HG03175 (cell line): ENCODE results near the gene DGLUCY.
"Not testable (repeated sequence)": the region's sequence is repeated elsewhere in the genome, so short reads cannot be mapped to it uniquely, and the experiment has no call there.

Source experiments
- ATAC-seq: cut with Tn5 transposase; IDR thresholded peaks from one replicate; pipeline ENCODE4 v1.9.1; 2021; ENCODE audit warnings: mild to moderate bottlenecking, moderate library complexity; ENCODE audit not compliant: unreplicated experiment

Gene DGLUCY

DNA sequence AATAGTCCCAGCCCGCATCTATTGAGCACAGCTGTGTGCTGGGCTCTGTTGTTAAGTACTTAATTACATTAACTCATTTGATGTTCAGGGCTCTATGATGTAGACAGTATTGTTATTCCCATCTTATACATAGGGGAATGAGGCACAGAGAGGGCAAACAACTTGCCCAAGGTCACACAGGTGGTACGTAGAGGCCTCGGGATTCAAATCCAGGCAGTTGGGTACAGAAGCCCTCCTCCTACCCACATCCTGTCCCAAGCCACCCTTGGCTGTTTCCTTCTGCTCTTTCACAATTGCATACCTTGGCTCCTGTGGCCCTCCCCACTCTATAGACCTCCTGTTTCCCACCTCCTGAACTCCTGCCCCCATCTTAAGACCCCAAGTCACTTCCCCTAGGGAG is 140.6 kb downstream of the DGLUCY start:
- no peak for ATAC-seq

DNA sequence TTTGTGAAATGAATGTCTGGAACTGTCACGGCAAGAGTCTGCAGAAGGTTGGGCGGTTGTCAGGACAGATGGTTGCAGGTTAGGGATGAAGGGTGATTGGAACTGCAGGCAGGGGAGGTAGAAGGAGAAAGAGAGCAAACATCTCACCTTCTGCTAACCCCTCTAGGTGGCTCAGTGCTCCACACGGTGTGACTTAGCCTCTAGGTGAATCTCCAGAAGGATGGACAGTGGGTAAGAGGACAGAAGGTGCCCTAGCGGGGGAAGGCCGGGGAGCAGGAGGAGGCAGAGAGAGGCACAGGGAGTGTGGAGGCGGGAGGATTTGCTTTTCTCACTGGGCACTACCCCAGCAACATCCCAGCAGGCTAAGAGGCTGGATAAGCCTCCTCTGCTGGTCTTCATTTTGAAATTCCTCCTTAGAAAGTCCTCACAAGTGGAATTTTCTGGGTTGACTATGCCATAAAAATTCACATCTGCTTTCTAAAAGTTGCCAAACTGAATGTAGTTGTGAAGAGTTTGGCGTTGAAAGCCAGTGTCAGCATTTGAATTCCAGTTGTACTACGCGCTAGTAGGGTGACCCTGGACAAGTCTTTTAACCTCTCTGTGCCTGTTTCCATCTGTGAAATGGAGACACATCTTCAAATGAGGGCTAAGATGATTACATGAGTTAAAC is 141.3 kb downstream of the DGLUCY start:
- ATAC-seq: no peak

DNA sequence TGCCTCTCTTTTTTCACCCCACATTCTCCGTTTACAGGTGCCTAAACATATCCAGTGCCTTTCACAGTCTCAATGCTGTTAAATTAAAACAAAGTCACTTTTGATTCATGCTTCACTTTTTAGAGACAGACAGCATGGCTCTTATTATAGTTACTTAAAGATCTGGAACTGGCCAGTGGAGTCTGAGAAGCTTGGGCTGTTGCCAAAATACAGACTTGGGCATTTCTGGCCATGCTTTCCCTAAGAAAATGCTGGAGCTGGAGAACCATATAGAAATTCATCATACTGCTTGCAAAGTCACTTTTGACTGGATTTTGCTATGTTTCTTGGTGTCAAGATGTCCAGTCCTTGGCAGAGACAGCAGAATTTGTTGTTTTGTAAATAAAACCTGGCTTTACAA is 142.8 kb downstream of the DGLUCY start:
- no peak for ATAC-seq

DNA sequence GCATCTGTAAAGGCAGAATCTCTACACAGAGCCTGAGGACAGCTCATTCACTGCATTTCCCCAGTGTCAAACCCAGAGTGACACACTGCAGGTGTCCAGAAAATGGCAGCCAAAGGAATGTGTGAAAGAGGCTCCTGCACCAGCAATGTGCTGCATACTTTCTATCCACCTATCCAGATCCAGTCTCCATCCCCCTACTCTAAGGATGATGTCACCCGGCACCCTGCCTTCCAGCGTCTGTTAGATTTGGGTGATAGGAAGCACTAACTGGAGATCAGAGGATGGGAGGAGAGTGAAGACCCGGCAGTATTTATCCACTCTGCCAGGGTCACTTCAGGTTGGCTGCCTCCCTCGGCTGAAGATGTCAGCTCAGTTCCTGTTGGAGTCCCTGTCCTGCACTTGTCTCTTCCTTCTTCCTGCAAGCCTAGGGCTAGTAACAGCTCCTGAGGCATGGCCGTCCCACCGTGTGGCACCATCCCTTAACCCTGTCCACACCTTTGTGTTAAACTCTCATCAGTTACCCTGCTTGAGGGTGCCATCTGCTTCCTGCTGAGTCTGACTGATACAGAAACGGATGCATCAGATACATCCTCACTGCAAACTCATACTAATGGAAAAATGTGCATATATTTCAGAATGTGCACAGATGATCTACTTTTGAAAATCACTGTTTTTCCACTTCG is 143.6 kb downstream of the DGLUCY start:
- ATAC-seq: no peak

- no peak for ATAC-seq
Observed at GRCh38 chr14:91258011-91258618, 144.2 kb downstream of the DGLUCY start.

DNA sequence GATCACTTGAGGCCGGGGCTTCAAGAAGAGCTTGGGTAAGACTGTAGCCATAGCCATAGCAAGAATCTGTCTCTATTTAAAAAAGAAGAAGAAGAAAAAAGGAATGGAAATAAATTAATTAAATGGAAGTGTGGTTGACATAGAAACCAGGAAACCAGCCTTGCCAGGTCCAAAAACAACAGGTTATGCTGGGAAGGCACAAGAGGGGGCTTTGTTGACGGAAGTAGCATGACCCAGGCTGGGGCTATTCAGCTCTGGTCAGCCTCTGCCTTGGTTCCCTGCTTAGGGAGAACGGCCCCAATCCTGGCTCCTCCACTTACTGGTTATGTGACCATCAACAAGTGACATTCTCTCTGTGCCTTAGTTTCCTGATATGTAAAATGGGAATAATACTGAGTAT is 145.0 kb downstream of the DGLUCY start:
- no peak for ATAC-seq

- ATAC-seq: peak; percentile 42
Observed at GRCh38 chr14:91261115-91261514, 147.2 kb downstream of the DGLUCY start.

DNA sequence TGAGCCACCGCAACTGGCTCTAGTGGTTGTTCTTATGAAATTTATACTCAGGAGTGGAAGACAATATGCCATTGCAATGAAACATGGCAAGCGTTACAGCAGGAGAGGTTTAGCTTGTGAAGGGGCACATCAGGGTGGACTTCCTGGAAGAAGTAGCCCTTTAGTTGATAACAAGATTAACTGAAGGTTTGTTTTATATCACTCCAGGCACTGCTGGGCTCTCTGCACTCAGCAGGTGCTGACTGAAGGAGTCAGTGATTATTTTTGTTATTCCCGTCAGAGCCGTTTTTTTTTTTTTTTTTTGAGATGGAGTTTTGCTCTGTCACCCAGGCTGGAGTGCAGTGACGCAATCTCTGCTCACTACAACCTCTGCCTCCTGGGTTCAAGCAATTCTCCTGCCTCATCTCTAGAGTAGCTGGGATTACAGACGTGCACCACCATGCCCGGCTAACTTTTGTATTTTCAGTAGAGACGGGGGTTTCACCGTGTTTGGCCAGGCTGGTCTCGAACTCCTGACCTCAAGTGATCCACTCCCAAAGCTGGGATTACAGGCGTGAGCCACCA is 148.2 kb downstream of the DGLUCY start:
- ATAC-seq: no peak

DNA sequence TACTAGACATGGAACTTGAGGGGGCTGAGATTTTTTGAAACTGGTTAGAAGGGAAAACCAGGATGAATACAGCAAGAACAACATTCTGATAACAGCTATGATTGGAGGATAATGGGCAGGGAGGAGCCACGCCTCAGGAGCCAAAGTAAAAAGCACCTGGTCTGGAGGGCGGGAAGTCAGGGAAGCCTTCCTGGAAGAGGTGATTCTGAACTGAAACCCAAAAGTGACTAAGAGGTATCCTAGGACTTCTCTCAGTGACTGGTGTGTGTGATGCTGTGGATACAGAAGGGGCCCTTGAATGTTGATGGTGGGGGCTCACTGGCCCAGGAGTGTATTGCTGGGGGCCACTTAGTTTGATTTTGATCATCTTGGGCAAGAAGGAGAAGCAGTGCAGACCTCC is 149.5 kb downstream of the DGLUCY start:
- ATAC-seq: no peak

GRCh38 chr14:91264151-91265150 is 150.6 kb downstream of the DGLUCY start:
- no peak for ATAC-seq

- ATAC-seq: no peak
Observed at GRCh38 chr14:91265404-91265803, 151.5 kb downstream of the DGLUCY start.

DNA sequence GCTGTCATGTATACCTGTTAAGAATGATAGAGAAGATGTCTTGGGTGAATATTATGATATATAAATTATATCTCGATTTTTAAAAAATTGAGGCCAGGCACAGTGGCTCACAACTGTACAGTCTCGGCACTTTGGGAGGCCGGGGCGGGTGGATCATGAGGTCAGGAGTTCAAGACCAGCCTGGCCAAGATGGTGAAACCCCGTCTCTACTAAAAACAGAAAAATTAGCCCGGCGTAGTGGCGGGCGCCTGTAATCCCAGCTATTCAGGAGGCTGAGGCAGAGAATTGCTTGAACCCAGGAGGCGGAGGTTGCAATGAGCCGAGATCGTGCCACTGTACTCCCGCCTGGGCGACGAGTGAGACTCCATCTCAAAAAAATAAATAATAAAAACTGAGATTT is 152.4 kb downstream of the DGLUCY start:
- ATAC-seq: not testable (repeated sequence)

DNA sequence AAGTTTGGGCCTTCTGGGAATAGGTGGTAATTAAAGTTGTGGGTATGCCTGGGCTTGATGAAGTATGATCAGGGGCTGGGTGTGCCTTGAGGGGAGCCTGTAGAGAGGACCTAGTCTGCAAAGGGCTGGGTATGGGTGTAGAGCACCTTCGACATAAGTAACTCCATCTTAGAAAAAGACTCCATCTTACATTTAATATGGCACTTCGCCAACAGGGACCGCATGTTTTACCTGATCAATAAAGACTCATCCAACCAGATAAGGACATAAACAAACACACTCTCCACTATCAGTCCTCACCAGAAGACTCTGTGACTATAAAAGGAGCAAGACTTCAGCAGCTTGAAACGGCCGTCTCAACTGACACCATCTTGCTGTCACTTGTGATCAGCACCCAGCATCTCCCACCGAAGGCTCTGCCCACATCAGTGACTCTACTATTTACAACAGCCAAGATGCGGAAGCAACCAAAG is 154.1 kb downstream of the DGLUCY start:
- no peak for ATAC-seq

DNA sequence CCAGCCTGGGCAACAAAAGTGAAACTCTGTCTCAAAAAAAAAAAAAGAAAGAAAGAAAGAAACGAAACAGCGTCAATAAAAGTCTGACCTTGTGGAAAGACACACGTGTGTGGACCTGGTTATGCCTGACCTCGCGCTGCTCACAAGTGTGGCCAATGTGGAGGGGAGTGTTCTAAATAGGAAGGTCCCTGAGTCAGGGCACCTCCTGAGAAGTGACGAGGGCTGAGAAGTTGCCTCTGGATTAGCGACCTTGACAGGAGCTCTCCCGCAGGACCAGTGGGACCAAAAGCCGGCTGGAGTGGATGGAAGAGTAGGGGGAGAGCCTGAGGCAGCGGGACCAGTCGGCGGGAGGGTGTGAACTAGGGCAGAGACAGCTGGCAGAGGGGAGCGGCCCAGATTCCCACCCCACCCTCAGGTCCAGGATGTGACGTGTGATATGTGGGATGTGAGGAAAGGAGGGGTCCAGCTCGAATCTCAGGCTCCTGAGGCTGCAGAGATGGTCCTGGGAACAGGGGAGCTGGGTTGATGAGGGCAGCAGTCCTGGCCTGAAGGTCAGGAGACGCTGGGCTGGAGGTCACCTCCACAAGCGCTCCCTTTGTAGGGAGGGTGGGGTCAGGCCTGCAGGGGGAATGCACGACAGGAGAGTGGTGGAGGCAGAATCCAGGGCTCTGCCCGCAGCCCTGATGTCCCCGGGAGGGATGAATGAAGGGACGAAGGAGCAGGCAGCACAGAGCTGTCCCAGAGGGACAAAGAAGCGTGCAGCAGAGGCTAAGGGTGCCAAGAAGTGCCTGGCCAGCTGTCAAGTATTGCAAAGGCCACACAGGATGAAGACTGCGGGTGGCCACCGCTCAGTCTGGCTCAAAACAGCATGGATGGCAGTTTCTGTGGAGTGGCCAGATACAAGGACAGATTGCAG is 155.5 kb downstream of the DGLUCY start:
- no peak for ATAC-seq

- no peak for ATAC-seq
Observed at GRCh38 chr14:91270188-91270587, 156.3 kb downstream of the DGLUCY start.

DNA sequence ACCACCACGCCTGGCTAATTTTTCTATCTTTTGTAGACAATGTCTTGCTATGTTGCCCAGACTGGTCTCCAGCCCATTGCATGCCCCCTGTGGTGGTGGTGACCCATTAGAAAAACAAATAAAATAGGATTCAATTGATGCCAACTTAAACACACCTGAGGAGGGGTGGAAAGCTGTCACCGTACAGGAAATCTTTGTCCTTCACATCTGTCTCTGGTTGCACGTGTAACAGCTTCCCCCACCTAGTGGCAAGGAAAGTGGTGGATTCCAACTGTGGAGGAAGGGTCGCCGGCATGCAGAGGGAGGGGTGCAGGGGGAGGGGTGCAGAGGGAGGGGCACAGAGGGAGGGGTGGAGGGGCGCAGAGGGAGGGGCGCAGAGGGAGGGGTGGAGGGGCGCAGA is 156.7 kb downstream of the DGLUCY start:
- ATAC-seq: no peak

DNA sequence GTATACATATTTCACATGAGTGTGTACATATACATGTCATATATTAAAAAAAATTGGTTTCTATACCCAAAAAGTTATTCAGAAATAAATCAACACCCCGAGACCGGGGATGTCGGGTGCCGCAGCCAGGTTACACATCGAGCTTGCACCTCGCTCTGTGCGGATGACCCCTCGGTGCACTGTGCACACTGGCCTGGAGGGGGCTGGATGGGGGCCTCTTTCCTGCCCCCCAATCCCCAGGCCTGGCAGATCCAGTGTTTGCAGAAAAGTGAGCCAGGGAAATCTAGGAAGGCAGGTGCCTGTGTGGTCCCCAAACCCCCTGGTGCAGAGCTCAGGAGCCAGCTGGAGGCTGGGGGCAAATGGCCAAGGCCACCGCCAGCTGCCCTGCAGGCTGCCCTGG is 157.8 kb downstream of the DGLUCY start:
- ATAC-seq: no peak

DNA sequence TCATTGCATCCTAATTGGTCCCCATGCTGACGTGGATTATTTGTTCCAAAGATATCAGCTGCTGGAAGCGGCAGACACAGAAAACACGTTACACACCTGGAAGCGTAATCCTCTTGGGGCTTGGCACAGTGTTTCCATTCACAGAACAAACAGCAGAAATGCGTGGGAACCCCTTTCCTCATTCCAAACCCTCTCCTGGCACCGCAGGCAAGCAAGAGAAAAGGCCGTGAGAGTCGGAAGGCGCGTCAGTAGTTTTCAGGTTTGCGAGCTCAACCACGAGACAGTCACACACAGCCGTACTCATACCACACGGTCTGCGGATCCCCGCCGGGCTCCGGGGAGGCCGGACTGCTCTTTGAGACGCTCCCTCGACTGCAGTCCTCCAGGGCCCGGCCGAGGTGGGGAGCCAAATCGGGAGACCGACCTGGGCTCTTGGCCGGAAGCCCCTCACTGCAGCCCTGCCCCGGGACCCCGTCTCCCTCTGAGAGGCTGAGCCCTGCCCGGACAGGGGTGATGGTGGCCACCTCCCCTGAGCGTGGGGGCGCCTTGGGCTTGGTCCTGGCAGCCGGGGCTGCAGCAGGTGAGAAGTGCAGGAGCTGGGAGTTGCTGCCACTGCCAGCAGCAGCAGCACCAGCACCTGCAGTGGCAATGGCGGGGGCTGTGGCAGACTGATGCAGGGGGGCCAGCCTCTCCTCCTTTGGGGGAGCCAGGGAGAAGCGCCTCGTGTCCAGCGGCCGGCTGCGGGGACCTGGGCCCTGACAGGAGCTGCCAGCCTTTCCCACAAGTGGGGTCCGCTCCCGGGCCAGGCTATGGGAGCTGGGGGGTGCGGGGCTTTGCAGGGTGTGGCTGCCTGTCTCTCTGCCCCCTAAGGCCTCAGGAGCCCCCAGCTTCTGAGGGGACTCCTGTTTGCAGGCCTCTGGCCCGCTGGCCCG is 158.7 kb downstream of the DGLUCY start:
- ATAC-seq: no peak
